LNCAP (cell line): ENCODE data around the gene ENPP6.

Experiments
- TF ChIP-seq, protein P1 (sequence below): fragments of 450-650 bp; IDR thresholded peaks from 2 replicates; pipeline ENCODE4 v1.5.1; 2017; ENCODE audit warnings: mild to moderate bottlenecking

ENPP6 gene

DNA sequence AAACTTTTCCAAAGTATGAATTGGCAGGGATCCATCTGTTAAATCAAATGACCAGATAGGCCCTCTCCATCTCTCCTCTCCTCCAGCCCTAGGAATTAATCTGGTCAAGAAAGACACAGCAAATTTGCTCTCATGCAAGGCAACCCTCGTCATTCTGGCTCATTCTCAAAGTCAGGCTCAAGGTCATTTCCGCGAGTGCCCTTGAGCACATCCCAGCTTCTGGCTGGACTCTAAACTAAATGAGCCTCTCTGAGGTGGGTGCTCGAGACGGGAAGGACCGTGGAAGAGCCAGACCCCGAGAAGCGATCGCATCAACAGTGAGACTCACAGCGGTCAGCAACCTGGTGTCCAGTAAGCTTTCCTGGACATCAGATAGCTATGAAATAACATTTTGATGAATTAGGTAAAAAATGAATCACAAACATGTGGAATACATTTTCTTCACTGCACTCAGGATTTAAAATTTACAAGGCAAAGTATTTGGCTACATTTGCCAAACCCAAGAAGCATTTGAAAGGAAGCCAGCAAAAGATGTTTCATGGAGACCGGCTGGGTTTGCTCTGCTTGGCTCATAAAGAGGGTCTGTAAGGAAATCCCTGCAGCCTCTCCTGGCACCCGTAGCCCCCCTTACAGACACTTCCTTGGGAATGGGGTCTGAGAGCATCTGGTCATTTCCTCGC lies 121.0 kb downstream of the ENPP6 start:
- TF ChIP-seq, protein P1, sequence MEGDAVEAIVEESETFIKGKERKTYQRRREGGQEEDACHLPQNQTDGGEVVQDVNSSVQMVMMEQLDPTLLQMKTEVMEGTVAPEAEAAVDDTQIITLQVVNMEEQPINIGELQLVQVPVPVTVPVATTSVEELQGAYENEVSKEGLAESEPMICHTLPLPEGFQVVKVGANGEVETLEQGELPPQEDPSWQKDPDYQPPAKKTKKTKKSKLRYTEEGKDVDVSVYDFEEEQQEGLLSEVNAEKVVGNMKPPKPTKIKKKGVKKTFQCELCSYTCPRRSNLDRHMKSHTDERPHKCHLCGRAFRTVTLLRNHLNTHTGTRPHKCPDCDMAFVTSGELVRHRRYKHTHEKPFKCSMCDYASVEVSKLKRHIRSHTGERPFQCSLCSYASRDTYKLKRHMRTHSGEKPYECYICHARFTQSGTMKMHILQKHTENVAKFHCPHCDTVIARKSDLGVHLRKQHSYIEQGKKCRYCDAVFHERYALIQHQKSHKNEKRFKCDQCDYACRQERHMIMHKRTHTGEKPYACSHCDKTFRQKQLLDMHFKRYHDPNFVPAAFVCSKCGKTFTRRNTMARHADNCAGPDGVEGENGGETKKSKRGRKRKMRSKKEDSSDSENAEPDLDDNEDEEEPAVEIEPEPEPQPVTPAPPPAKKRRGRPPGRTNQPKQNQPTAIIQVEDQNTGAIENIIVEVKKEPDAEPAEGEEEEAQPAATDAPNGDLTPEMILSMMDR, result no peak

GRCh38 chr4:184094532-184095159 lies 123.0 kb downstream of the ENPP6 start:
- TF ChIP-seq, protein P1, result no peak

DNA sequence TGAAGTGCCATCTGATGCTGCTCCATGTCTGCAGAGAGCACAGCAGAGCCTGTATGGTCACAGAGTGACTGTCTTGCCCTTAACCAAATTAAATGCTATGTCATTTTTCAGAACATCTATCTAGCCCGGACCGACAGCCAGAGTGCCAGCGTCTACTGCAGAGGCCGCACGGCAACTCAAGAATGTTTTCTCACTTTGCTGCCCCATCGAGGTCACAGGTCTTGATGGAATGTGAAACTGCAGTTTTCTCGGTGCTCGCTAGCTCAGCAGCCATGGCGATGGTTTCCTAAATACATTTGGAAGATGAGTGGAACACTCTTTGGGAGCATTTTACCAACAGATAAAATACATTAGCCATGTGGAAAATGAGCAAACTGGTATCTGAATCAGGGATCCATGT lies 125.7 kb downstream of the ENPP6 start:
- TF ChIP-seq, protein P1, result no peak

DNA sequence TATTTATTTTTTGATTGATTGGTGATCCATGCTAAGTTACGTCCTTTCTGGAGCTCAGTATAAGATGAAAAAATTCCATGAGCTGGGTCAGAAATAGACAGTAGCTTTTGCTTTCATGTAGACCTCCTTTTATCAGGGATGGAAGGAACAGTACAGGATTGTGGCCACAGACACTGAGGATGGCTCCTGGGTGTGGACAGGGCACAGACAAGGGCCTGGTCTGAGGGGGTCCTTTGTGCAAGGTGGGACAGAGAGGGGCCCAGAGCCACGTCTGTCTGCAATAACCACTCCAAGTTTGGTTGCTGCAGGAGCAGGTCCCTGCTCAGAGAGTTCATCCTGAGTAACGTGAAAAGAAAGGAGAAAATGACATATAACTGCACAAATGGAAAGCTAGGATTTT lies 127.1 kb downstream of the ENPP6 start:
- TF ChIP-seq, protein P1, result no peak

DNA sequence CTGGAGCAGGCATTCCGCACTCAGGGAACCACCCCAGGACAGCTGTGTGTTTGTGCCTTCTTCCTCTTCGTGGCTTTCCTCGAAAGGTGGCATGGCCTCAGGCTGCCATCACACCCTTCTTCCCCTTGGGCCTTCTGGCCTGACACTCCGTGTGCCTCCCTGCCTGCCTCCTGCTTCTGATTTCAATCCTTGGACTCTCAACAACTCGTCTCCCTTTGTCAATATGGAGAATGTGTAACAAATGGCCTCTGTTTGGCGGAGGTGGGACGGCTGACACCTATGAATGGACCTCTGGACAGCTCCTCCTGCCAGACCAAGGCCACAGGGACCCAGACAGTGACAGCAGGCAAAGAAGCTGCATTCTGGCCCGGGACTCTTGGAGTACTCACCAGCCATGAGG lies 137.0 kb downstream of the ENPP6 start:
- TF ChIP-seq, protein P1, result no peak

- TF ChIP-seq, protein P1, result no peak
Measured at GRCh38 chr4:184074677-184075388, 142.8 kb downstream of the ENPP6 start.

GRCh38 chr4:184067931-184068554 lies 149.6 kb downstream of the ENPP6 start:
- TF ChIP-seq, protein P1, result no peak
